HG03095 (cell line): Measurements from ENCODE around the gene LRBA.

ENCODE experiments used
- ATAC-seq: cut with Tn5 transposase; IDR thresholded peaks from one replicate; pipeline ENCODE4 v1.9.1; 2021; ENCODE audit warnings: moderate library complexity; ENCODE audit not compliant: unreplicated experiment

The LRBA gene

GRCh38 chr4:150337734-150338133 is 677.4 kb downstream of the LRBA start:
- no peak for ATAC-seq

- no peak for ATAC-seq
Observed at GRCh38 chr4:150336676-150337412, 678.2 kb downstream of the LRBA start.

GRCh38 chr4:150332961-150333360 is 682.1 kb downstream of the LRBA start:
- ATAC-seq: no peak

- ATAC-seq: no peak
Observed at GRCh38 chr4:150332086-150332485, 683.0 kb downstream of the LRBA start.

- ATAC-seq: no peak
Observed at GRCh38 chr4:150329373-150329772, 685.7 kb downstream of the LRBA start.

DNA sequence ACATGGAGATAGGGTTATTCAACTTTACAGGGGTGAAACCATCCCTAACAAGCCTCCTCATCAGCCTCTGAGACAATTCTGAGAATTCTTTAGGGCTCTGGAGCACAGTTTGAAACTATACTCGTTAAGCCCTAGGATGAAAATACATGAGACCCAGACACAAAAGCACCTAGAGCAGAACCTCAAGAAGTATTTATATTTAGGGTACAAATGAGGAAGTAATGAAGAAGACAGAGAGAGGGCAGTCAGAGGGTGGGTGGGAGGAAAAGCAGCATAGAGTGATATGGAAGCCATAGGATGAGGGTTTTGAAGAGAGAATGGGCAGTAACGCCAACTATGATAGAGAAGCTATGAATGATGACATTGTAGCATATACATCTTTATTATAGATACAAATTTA is 686.6 kb downstream of the LRBA start:
- ATAC-seq: no peak

- ATAC-seq: no peak
Observed at GRCh38 chr4:150327262-150327780, 687.8 kb downstream of the LRBA start.

DNA sequence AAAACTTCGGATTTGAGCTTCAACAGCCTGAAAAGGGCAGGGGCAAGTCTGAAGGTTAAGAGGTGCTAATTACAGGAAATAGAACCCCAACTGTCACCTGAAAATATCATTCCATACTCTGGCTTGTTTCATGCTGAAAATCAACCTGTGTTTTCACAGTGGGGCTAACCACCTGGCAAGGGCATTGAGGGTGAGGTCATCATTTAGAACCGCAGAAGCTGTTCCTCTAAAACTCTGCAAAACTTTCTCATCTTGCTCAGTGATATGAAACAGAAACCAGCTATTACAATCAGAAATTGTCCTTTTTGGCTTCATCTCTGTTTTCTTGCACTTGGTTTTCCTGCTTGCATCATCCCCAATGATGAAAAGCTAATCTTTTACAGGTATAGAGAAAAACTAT is 689.2 kb downstream of the LRBA start:
- ATAC-seq: peak; percentile 72

DNA sequence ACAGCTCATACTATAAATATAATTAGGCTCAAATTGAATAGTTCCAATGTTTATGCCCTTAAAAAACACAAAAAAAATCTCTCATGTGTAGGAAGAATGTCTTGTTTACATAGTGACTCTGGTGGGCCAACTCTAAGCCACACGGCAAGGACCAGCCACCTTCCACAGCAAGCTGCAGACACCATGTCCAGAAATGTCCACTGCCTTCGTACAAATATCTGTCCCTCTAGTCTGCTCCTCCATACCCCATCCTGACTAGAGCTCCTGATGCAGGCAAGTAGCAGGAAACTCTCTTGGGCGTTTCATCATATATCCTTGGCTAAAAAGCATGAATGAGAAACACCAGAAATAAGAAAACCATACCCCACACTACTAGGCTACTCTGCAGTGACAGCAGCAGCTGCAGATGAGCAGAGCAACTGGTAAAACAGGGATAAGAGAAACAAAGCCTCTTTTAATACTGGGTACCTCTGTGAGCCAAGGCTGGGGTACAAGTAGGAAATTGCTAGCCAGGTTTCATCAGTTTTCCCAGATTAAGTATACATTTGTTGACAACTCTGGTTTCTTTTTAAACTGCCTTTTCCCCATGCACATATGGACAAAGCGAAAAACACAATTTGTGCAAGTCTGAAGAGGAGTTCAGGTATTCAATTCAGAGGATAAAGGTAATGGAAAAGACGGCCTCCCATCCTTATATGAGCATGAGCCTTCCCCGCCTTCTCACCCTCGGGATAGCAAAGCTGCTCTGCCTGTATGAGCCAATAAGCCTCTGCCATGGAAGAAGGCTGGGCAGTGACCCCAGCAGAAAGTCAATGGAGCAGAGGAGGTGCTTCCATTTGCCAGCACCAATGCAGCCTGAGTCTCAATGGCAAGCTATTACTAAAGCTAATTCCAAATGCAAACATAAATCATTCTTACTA is 691.4 kb downstream of the LRBA start:
- ATAC-seq: no peak

DNA sequence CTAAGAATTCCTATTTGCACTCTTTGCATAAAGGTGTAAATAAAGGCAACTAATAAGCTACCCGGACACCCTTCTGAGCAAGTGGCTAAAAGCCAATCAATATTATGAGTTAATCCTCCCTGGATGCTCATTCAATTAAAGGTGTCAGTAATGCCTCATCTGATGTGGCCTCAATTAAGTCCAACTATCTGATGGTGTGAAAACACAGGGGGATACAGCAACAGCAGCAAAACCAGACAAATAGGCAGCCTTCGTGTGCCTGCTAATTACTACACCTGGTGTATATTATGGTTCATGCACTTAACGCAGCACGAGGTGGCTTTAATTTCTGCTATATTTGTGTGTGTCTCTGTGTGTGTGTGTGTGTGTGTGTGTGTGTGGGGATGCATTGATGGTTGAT is 692.4 kb downstream of the LRBA start:
- no peak for ATAC-seq

DNA sequence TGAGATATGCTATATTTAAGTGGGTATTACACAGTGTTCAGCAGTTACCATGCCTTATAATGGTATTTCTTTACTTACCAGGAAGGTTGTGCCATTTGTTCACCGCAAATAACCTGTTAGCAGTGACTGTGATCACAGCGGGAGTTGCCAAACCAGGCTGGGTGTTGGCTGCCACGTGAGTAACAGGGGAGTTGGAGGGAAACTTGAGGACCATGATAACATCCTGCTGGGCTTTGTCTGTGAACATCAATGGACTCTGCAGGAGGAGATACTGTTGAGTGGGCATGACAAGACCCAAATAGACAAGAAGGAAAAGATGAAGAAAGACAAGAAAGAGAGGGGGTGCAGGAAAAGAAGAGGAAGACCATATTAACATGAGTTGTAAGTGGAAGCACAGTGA is 694.0 kb downstream of the LRBA start:
- no peak for ATAC-seq

DNA sequence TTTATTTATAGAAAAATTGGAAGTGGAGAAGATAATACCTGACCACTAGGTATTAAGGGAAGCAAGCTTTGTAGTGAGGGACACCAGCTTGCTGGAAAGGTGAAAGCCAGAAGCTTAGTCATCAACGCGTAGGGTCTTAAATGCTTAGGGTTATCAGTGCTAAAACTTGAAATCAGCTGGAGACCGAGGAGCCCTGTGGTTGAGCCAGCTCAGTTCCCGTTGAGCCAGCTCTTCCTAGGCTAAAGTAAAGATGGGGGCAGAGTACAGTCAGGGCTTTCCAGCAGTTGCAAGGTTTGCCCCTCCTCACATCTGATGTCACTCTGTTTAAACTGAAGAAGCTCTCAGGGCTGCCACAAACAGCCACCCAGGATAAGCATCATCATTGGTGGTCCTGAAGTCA is 696.1 kb downstream of the LRBA start:
- ATAC-seq: no peak

DNA sequence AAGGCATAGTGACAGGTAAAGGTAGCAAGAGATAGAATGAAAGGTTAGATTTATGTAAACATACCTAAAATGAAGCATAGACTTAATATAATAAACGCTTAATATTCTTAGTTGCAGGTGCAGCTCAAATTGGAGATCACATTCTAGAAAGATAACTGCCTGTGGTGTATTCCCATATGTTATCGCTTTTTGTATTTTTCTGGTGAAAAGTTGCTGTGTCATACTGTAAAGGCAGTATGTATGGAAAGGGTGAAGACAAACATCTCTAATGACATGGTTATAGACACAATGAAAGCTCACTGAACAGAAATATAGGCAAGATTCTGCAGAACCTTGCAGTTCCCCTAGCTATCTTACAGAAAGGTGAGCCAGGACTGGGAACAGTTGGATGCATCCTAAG is 696.6 kb downstream of the LRBA start:
- ATAC-seq: no peak

- no peak for ATAC-seq
Observed at GRCh38 chr4:150316332-150317205, 698.5 kb downstream of the LRBA start.

DNA sequence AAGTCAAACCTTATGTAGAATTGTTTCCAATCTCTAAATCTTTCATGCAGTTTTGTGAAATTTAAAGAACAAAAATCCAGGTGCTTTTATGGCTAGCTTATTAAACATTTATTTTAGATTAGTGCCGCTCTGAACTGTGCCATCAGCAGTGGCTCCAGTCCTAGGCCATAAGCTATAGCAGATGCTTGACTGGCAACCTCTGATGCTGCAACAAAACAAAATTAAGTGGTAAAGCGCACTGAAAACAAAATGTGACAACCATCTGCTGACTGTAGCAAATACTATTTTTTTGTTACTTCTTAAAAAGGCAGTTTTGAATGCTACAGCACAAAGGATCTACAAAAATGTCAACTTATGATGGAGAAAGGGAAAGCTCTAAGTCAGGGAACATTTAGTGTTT is 699.4 kb downstream of the LRBA start:
- ATAC-seq: no peak

DNA sequence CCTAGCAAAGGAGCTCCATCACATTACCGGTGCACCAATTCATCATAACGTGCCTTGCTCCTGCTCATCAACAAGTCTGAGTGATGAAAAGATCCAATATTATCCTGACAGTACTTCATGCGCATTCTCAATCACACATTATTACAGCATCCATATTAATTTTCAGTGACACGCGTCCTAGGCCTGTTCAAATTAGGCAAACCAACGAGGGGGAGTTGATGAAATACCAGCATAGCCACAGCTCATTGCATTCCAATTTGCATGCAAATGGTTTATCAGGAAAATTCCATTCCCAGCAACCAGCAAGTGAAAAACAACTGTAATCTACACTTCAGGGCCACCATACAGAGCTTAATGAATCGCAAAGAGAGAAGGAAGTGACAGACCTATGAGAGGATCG is 699.9 kb downstream of the LRBA start:
- ATAC-seq: no peak

DNA sequence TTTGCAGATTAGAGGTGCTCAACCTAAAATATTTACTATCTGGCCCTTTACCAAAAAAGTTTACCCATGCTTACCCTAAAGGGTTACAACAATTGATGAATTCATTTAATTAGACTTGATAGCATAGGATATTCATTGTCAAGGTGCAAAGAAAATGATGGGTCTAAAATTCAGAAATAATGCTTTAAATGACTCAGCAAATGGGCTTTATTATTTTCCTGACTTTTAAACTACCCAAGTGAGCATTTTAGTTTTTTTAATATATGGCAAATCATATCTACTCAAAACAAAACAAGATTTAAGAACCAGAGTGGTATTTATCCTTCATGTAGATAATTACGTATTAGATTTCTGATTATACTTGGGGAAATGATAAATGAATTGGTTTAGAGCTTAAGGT is 701.1 kb downstream of the LRBA start:
- no peak for ATAC-seq

GRCh38 chr4:150310159-150310895 is 704.8 kb downstream of the LRBA start:
- ATAC-seq: no peak

- ATAC-seq: no peak
Observed at GRCh38 chr4:150308824-150309472, 706.1 kb downstream of the LRBA start.

- no peak for ATAC-seq
Observed at GRCh38 chr4:150306719-150307118, 708.4 kb downstream of the LRBA start.
